ENCODE measurements around the gene PLPP4. TPM values are rescaled to one million over a fixed set of nuclear protein-coding genes. Genes with fewer than 3 reads are reported as not detected.

PLPP4 gene
- total RNA-seq, 1 donor from 2014 or later: not detected

DNA sequence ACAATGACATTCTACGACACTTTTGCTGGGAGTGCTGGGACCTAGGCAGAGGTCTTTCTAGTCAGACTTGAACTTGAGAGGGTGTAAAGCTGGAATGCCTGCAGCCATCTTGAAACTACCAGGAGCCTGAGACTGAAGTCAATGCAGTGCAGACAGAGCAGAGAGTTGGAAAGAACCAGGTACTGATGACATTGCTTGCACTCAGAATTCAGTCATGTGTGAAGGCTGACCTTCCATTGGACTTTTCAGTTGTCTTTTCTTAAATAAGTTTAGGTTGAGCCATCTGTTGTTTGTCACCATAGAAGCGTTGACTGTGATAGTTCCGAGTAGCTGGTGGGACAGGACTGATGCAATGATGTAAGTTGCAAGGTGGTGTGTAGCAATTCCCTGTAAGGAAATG, 3.1 kb upstream of the PLPP4 start:
- H3K27ac ChIP-seq: no peak overlapping the region
- Mint-ChIP-seq H3K4me3 (no peak overlapping the region), H3K36me3 (no peaks in the 10 kb centered on the region), H3K27me3 (ENCODE audit: insufficient read depth, low read depth) (peaks cover 34% of the 10 kb centered on the region), H3K9me3 (no peaks in the 10 kb centered on the region), H3K4me1 (peaks cover 3% of the 10 kb centered on the region), H3K27ac (no peak overlapping the region)
- no peak overlapping the region for H3K4me2 ChIP-seq
- no peaks in the 10 kb centered on the region for H4K20me1 ChIP-seq (ENCODE audit: low read depth)
- H3F3A ChIP-seq (ENCODE audit: low read depth): peaks cover 7% of the 10 kb centered on the region
- no peak overlapping the region for H2AFZ ChIP-seq (replicated peaks)
- H3K27me3 ChIP-seq: peaks cover 53% of the 10 kb centered on the region
- no peak overlapping the region for H3K9ac ChIP-seq
- no peaks in the 10 kb centered on the region for H3K36me3 ChIP-seq
- no peak for TF ChIP-seq EZH2phosphoT487 (IDR thresholded peaks at IDR 0.05)
- peaks cover 10% of the 10 kb centered on the region for H3K4me1 ChIP-seq
- H3K4me3 ChIP-seq: no peak overlapping the region
- H3K79me2 ChIP-seq (ENCODE audit: low read depth): no peaks in the 10 kb centered on the region
- no peak for DNase-seq (ENCODE audit: low spot score)
- H3K9me3 ChIP-seq (ENCODE audit: low read depth): no peaks in the 10 kb centered on the region

DNA sequence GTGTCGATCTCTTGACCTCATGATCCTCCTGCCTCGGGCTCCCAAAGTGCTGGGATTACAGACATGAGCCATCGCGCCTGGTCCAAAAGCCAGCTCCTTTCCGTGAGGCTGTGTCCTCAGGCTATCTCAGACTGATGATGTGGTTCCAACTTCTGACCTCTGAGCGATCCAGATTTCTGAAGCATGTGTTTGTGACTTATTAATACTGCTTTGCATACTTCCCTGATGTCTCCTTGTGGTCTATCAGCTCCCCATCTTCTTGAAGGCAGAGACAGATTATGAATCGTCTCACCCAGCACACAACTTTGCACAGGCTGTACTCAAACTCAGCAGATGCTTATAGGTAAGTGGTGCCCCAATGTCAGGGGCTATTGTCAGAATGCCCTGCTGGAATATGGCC, 2.0 kb upstream of the PLPP4 start:
- Mint-ChIP-seq H3K36me3 (no peaks in the 10 kb centered on the region), H3K27me3 (ENCODE audit: insufficient read depth, low read depth) (peaks cover 34% of the 10 kb centered on the region), H3K4me1 (peaks cover 3% of the 10 kb centered on the region), H3K9me3 (no peaks in the 10 kb centered on the region), H3K27ac (no peak overlapping the region), H3K4me3 (no peak overlapping the region)
- Histone ChIP-seq H3K9ac (no peak overlapping the region), H3F3A (ENCODE audit: low read depth) (peaks cover 7% of the 10 kb centered on the region), H3K36me3 (no peaks in the 10 kb centered on the region), H3K27ac (no peak overlapping the region), H3K9me3 (ENCODE audit: low read depth) (no peaks in the 10 kb centered on the region), H3K27me3 (peaks cover 65% of the 10 kb centered on the region), H3K79me2 (ENCODE audit: low read depth) (no peaks in the 10 kb centered on the region), H3K4me1 (peaks cover 10% of the 10 kb centered on the region), H2AFZ (replicated peaks) (no peak overlapping the region), H3K4me2 (no peak overlapping the region), H4K20me1 (ENCODE audit: low read depth) (no peaks in the 10 kb centered on the region), H3K4me3 (no peak overlapping the region)
- TF ChIP-seq EZH2phosphoT487 (IDR thresholded peaks at IDR 0.05) (no peak), EZH2 (IDR thresholded peaks at IDR 0.05) (no peak)
- TF ChIP-seq, protein P1, sequence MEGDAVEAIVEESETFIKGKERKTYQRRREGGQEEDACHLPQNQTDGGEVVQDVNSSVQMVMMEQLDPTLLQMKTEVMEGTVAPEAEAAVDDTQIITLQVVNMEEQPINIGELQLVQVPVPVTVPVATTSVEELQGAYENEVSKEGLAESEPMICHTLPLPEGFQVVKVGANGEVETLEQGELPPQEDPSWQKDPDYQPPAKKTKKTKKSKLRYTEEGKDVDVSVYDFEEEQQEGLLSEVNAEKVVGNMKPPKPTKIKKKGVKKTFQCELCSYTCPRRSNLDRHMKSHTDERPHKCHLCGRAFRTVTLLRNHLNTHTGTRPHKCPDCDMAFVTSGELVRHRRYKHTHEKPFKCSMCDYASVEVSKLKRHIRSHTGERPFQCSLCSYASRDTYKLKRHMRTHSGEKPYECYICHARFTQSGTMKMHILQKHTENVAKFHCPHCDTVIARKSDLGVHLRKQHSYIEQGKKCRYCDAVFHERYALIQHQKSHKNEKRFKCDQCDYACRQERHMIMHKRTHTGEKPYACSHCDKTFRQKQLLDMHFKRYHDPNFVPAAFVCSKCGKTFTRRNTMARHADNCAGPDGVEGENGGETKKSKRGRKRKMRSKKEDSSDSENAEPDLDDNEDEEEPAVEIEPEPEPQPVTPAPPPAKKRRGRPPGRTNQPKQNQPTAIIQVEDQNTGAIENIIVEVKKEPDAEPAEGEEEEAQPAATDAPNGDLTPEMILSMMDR (IDR thresholded peaks at IDR 0.05): no peak
- no peak for DNase-seq (ENCODE audit: low spot score)

DNA sequence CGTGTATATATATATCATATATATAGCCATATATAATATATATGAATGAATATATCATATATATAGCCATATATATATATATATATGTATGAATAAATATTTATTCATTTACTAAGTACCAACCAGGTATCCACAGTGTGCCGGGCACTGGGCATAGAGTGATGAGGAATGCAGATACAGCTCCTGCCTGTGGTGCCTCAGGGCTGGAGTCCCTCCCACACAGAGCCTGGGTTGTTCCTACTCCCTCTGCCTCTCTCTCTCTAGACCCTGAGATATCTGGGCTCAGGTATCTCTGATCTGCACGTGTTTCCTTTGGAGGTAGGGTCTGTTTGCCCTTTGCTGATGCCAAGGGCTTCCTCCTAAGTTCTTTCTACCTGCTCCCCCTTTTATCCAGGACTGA, 1.4 kb upstream of the PLPP4 start:
- H3K4me2 ChIP-seq: peak overlapping the region; percentile 91
- no peaks in the 10 kb centered on the region for H3K9me3 ChIP-seq (ENCODE audit: low read depth)
- H3K27ac ChIP-seq: no peak overlapping the region
- Mint-ChIP-seq H3K27ac (no peak overlapping the region), H3K27me3 (ENCODE audit: insufficient read depth, low read depth) (peaks cover 34% of the 10 kb centered on the region), H3K9me3 (no peaks in the 10 kb centered on the region), H3K4me1 (peaks cover 3% of the 10 kb centered on the region), H3K36me3 (no peaks in the 10 kb centered on the region), H3K4me3 (peak overlapping the region; percentile 93)
- H3K4me1 ChIP-seq: peaks cover 10% of the 10 kb centered on the region
- H4K20me1 ChIP-seq (ENCODE audit: low read depth): no peaks in the 10 kb centered on the region
- H2AFZ ChIP-seq (replicated peaks): no peak overlapping the region
- no peaks in the 10 kb centered on the region for H3K79me2 ChIP-seq (ENCODE audit: low read depth)
- peaks cover 71% of the 10 kb centered on the region for H3K27me3 ChIP-seq
- H3K4me3 ChIP-seq: no peak overlapping the region
- DNase-seq (ENCODE audit: low spot score): no peak
- H3F3A ChIP-seq (ENCODE audit: low read depth): peaks cover 7% of the 10 kb centered on the region
- TF ChIP-seq EZH2 (IDR thresholded peaks at IDR 0.05): no peak
- no peak for TF ChIP-seq EZH2phosphoT487 (IDR thresholded peaks at IDR 0.05)
- TF ChIP-seq, protein P1 (IDR thresholded peaks at IDR 0.05): no peak
- H3K36me3 ChIP-seq: no peaks in the 10 kb centered on the region
- no peak overlapping the region for H3K9ac ChIP-seq

DNA sequence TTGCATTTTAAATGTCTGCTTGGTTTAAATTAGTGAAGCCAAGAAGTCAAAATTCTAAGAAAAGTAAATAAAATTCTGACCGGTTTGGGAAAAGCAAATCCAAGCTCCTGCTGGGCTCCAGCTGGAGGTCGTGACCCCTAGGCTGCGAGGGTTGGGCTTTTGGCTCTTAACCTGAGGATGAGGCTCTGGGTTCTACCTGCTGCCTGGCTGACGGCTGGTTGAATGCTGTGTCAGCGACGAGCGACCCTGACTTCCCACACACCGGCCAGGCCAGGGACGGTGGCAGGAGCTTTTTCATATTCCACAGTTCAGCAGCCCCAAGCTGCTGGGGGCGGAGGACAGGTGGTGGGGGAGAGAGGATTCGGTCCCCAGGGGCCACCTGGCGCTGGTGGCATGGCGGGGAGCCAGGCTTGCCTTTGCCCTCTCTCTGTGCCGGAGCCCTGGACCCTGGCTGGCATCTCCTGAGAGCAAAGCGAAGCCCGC, 843 bp upstream of the PLPP4 start:
- peak overlapping the region; percentile 93 for H3K4me3 Mint-ChIP-seq
- Histone ChIP-seq H3F3A (ENCODE audit: low read depth) (peaks cover 7% of the 10 kb centered on the region), H3K27me3 (peaks cover 76% of the 10 kb centered on the region), H3K4me1 (peaks cover 10% of the 10 kb centered on the region), H2AFZ (replicated peaks) (peak overlapping the region; percentile 83), H3K9ac (no peak overlapping the region), H3K79me2 (ENCODE audit: low read depth) (no peaks in the 10 kb centered on the region), H3K27ac (no peak overlapping the region), H4K20me1 (ENCODE audit: low read depth) (no peaks in the 10 kb centered on the region), H3K4me2 (peak overlapping the region; percentile 91), H3K4me3 (peak overlapping the region; percentile 56), H3K9me3 (ENCODE audit: low read depth) (no peaks in the 10 kb centered on the region), H3K36me3 (no peaks in the 10 kb centered on the region)
- TF ChIP-seq EZH2 (IDR thresholded peaks at IDR 0.05): no peak
- TF ChIP-seq EZH2phosphoT487 (IDR thresholded peaks at IDR 0.05): no peak
- TF ChIP-seq, protein P1 (IDR thresholded peaks at IDR 0.05): no peak
- H3K36me3 Mint-ChIP-seq: no peaks in the 10 kb centered on the region
- no peaks in the 10 kb centered on the region for H3K9me3 Mint-ChIP-seq
- peak; percentile 58 for DNase-seq (ENCODE audit: low spot score)
- peaks cover 3% of the 10 kb centered on the region for H3K4me1 Mint-ChIP-seq
- peaks cover 34% of the 10 kb centered on the region for H3K27me3 Mint-ChIP-seq (ENCODE audit: insufficient read depth, low read depth)
- no peak overlapping the region for H3K27ac Mint-ChIP-seq
